ENCODE results near the gene OXNAD1.

DNA sequence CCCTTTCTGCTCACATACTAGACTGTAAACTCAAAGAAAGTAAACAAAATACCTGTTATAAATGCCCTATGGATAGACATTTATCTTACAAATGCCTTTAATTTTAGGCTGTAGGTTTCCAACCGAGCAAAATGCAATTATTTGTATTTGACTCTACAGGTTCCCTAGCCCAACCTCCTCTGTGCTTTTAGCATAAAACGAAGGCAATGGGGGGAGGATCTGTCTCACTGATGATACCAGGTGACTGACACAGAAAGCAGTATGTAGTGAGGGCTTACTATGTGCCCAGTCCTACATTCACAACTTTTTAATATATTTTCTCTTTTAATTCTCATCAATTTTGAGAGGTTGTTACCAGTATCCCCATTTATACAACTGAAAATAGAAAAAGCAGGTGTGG lies 87.4 kb downstream of the OXNAD1 start:
- no peak for TF ChIP-seq EZH2 (IDR thresholded peaks at IDR 0.05; ENCODE audit: insufficient read depth, poor library complexity, severe bottlenecking)
- no peak for TF ChIP-seq EZH2phosphoT487 (IDR thresholded peaks at IDR 0.05; ENCODE audit: insufficient read depth, low read depth)

Data from GM23248 (cell line).